Neural cell (in vitro differentiated cells): ENCODE results near the gene PKHD1.

Experiments used
- CTCF ChIP-seq: fragments of 450-650 bp; IDR thresholded peaks from 2 replicates; pipeline ENCODE4 v1.5.1; 2014; ENCODE audit warnings: antibody characterized with exemption, mild to moderate bottlenecking, moderate library complexity; ENCODE audit not compliant: poor library complexity, severe bottlenecking
- EP300 ChIP-seq: fragments of 450-650 bp; conservative IDR thresholded peaks from 2 replicates; pipeline ENCODE4 v1.6.1; 2014; ENCODE audit warnings: antibody characterized with exemption, mild to moderate bottlenecking, moderate library complexity; ENCODE audit not compliant: poor library complexity, severe bottlenecking
- EZH2 ChIP-seq: fragments of 200-600, 300-800 bp; shearing (Covaris generic), sonication (generic); IDR thresholded peaks from 2 replicates; pipeline ENCODE4 v1.6.1; 2014; ENCODE audit warnings: antibody characterized with exemption, low read length, borderline replicate concordance, mild to moderate bottlenecking; ENCODE audit not compliant: insufficient read depth, poor library complexity, severe bottlenecking
- MXI1 ChIP-seq: fragments of 450-650 bp; conservative IDR thresholded peaks from 2 replicates; pipeline ENCODE4 v1.6.1; 2014; ENCODE audit warnings: antibody characterized with exemption, mild to moderate bottlenecking; ENCODE audit not compliant: poor library complexity, severe bottlenecking
- POLR2AphosphoS5 ChIP-seq: IDR thresholded peaks from 2 replicates; pipeline ENCODE4 v1.6.1; 2012
- RAD21 ChIP-seq: fragments of 450-650 bp; conservative IDR thresholded peaks from 2 replicates; pipeline ENCODE4 v1.6.1; 2014; ENCODE audit warnings: antibody characterized with exemption, mild to moderate bottlenecking, moderate library complexity
- REST ChIP-seq: IDR thresholded peaks from 2 replicates; pipeline ENCODE4 v1.6.1; 2012; ENCODE audit warnings: borderline replicate concordance
- SMC3 ChIP-seq: fragments of 450-650 bp; conservative IDR thresholded peaks from 2 replicates; pipeline ENCODE4 v1.6.1; 2014; ENCODE audit warnings: antibody characterized with exemption, mild to moderate bottlenecking, moderate library complexity; ENCODE audit not compliant: poor library complexity
- TAF1 ChIP-seq: IDR thresholded peaks from 2 replicates; pipeline ENCODE4 v1.6.1; 2012; ENCODE audit warnings: low read depth

DNA sequence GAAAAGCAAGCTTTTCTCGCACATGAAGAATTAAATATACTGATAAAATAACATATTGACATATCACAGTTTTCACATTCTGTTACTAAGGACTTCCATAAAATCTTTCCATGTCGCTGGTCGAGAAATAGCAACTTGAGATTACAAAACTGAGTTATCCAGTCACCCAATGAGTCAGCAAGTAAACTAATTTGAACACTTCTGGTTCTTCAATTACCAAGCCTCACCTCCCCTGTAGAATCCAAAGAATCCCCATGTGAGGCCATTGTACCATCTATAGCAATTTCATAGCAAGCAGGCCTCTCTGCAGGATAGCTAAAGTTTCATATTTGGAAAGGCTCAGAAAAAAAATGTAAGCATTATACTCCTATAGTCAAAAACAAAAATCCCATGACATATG, 87.3 kb downstream of the PKHD1 start:
- TF ChIP-seq CTCF: no peak
- no peak for TF ChIP-seq EZH2
- no peak for TF ChIP-seq SMC3
- no peak for TF ChIP-seq REST
- no peak for TF ChIP-seq POLR2AphosphoS5
- TF ChIP-seq TAF1: no peak
- TF ChIP-seq MXI1: no peak
- no peak for TF ChIP-seq RAD21
- TF ChIP-seq EP300: no peak
